GM19240 (cell line): ENCODE measurements around the gene CD2BP2.
"Not testable (repeated sequence)": the region's sequence is repeated elsewhere in the genome, so short reads cannot be mapped to it uniquely, and the experiment has no call there.

ENCODE experiments used
- DNase-seq: peaks from one replicate; pipeline ENCODE4 v3.0.0; 2011; ENCODE audit warnings: low spot score; ENCODE audit not compliant: insufficient read length

CD2BP2 gene

GRCh38 chr16:30358990-30359870, 4.1 kb upstream of the CD2BP2 start:
- DNase-seq, result no peak

- no peak for DNase-seq
Measured at GRCh38 chr16:30358577-30358936, 3.4 kb upstream of the CD2BP2 start.

GRCh38 chr16:30357715-30358576, 2.8 kb upstream of the CD2BP2 start:
- DNase-seq, result no peak

GRCh38 chr16:30357085-30357714, 2.1 kb upstream of the CD2BP2 start:
- DNase-seq, result no peak

- DNase-seq, result no peak
Measured at GRCh38 chr16:30356401-30357084, 1.4 kb upstream of the CD2BP2 start.

- DNase-seq, result no peak
Measured at GRCh38 chr16:30355954-30356308, 823 bp upstream of the CD2BP2 start.

GRCh38 chr16:30354423-30355143, 525 bp downstream of the CD2BP2 start:
- no peak for DNase-seq

- no peak for DNase-seq
Measured at GRCh38 chr16:30353438-30354129, 1.5 kb downstream of the CD2BP2 start.

GRCh38 chr16:30352488-30353401, 2.4 kb downstream of the CD2BP2 start:
- no peak for DNase-seq

GRCh38 chr16:30351586-30352419, 3.3 kb downstream of the CD2BP2 start:
- DNase-seq, result no peak

- no peak for DNase-seq
Measured at GRCh38 chr16:30351001-30351441, 4.1 kb downstream of the CD2BP2 start.

- no peak for DNase-seq
Measured at GRCh38 chr16:30350134-30350871, 4.8 kb downstream of the CD2BP2 start.

GRCh38 chr16:30349675-30350074, 5.4 kb downstream of the CD2BP2 start:
- no peak for DNase-seq

- no peak for DNase-seq
Measured at GRCh38 chr16:30348929-30349328, 6.2 kb downstream of the CD2BP2 start.

- no peak for DNase-seq
Measured at GRCh38 chr16:30348113-30348512, 7.0 kb downstream of the CD2BP2 start.

- no peak for DNase-seq
Measured at GRCh38 chr16:30346286-30346685, 8.8 kb downstream of the CD2BP2 start.

GRCh38 chr16:30343491-30343820, 11.7 kb downstream of the CD2BP2 start:
- not testable (repeated sequence) for DNase-seq
